ENCODE data around the gene GOLGA3.

The GOLGA3 gene

DNA sequence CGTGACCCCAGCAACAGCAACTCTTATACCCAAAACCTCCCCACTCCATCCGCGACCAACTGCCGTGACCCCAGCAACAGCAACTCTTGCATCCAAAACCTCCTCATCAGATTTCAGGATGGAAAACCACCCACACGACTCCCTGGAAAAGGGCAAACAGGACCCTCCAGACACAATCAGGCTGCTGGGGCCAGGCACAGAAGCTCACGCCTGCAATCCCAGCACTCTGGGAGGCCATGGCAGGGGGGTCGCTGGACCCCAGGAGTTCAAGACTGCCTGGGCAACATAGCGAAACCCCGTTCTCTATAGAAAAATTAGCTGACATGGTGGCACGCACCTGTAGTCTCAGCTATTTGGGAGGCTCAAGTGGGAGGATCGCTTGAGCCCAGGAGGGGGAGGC is 98.3 kb downstream of the GOLGA3 start:
- H4K20me1 ChIP-seq (ENCODE audit: insufficient read depth, low read length, poor library complexity, severe bottlenecking): no peaks in the 10 kb centered on the region
- H3K9ac ChIP-seq (ENCODE audit: low read depth, low read length, poor library complexity, severe bottlenecking): no peak overlapping the region
- TF ChIP-seq EZH2phosphoT487 (IDR thresholded peaks at IDR 0.05; ENCODE audit: borderline replicate concordance): no peak
- TF ChIP-seq, protein P1, sequence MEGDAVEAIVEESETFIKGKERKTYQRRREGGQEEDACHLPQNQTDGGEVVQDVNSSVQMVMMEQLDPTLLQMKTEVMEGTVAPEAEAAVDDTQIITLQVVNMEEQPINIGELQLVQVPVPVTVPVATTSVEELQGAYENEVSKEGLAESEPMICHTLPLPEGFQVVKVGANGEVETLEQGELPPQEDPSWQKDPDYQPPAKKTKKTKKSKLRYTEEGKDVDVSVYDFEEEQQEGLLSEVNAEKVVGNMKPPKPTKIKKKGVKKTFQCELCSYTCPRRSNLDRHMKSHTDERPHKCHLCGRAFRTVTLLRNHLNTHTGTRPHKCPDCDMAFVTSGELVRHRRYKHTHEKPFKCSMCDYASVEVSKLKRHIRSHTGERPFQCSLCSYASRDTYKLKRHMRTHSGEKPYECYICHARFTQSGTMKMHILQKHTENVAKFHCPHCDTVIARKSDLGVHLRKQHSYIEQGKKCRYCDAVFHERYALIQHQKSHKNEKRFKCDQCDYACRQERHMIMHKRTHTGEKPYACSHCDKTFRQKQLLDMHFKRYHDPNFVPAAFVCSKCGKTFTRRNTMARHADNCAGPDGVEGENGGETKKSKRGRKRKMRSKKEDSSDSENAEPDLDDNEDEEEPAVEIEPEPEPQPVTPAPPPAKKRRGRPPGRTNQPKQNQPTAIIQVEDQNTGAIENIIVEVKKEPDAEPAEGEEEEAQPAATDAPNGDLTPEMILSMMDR (conservative IDR thresholded peaks at IDR 0.05; ENCODE audit: low read length): no peak
- H3F3A ChIP-seq (ENCODE audit: low read depth): peaks cover 10% of the 10 kb centered on the region; the same call in 1 of the 2 replicates
- no peaks in the 10 kb centered on the region for H3K79me2 ChIP-seq (ENCODE audit: insufficient read depth, low read length)
- peaks cover 67% of the 10 kb centered on the region; the same call in 1 of the 2 replicates for H3K36me3 ChIP-seq (ENCODE audit: insufficient read depth, low read length)
- H3K4me2 ChIP-seq (ENCODE audit: low read depth, low read length, poor library complexity, severe bottlenecking): no peak overlapping the region
- no peaks in the 10 kb centered on the region for H3K9me3 ChIP-seq (ENCODE audit: insufficient read depth, low read depth, low read length)
- no peaks in the 10 kb centered on the region for H3K9me2 ChIP-seq (replicated peaks; ENCODE audit: low read depth, low read length)
- H3K27me3 ChIP-seq (ENCODE audit: insufficient read depth, low read length, poor library complexity, severe bottlenecking): no peaks in the 10 kb centered on the region
- H3K4me3 ChIP-seq (ENCODE audit: low read length, poor library complexity, severe bottlenecking): no peak overlapping the region
- H3K4me1 ChIP-seq (ENCODE audit: insufficient read depth, low read length, poor library complexity, severe bottlenecking): no peaks in the 10 kb centered on the region
- H2AFZ ChIP-seq (ENCODE audit: low read length): no peak overlapping the region

DNA sequence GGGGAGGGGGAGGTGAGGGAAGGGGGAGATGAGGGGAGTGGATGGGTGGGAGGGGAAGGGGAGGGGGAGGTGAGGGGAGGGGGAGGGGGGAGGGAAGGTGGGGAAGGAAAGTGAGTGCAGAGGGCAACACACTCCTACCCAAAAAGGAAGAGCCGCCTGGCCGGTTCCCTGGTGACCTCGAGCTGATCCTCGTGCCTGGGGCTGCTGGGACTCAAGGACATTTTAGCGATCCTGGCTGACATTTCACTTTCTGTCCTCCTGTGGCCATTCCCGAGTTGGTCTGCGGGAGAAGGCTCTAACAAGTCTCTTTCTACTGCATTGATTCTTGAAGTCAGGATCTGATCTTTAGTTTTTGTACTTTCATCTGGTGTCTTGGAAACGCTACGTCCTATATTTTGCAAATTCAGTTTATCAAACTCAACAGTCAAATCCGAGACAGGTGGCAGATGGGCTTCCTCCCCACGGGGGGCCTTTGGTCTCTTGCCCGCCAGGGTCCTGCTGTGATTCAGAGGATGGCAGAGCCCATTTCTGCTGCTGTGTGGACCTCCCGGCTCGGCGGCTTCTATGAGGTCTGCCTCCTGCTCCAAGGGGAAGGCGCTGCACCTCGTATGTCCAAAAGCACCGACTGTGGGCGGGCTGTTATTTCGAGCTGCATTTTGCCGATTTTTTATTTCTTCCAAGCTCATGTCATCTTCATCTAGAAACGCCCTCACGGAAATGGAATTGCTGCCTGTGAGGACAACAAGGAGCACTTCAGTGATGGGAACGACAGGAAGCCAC is 98.9 kb downstream of the GOLGA3 start:
- Histone ChIP-seq H3K9me3 (ENCODE audit: insufficient read depth, low read depth, low read length) (no peaks in the 10 kb centered on the region), H3K9me2 (replicated peaks; ENCODE audit: low read depth, low read length) (no peaks in the 10 kb centered on the region), H3K9ac (ENCODE audit: low read depth, low read length, poor library complexity, severe bottlenecking) (no peak overlapping the region), H3K79me2 (ENCODE audit: insufficient read depth, low read length) (no peaks in the 10 kb centered on the region), H4K20me1 (ENCODE audit: insufficient read depth, low read length, poor library complexity, severe bottlenecking) (no peaks in the 10 kb centered on the region), H3K4me2 (ENCODE audit: low read depth, low read length, poor library complexity, severe bottlenecking) (no peak overlapping the region), H3F3A (ENCODE audit: low read depth) (peaks cover 10% of the 10 kb centered on the region; the same call in 1 of the 2 replicates), H2AFZ (ENCODE audit: low read length) (no peak overlapping the region), H3K4me1 (ENCODE audit: insufficient read depth, low read length, poor library complexity, severe bottlenecking) (no peaks in the 10 kb centered on the region), H3K36me3 (ENCODE audit: insufficient read depth, low read length) (peaks cover 66% of the 10 kb centered on the region; the same call in 1 of the 2 replicates), H3K27me3 (ENCODE audit: insufficient read depth, low read length, poor library complexity, severe bottlenecking) (no peaks in the 10 kb centered on the region), H3K4me3 (ENCODE audit: low read length, poor library complexity, severe bottlenecking) (no peak overlapping the region)
- no peak for TF ChIP-seq EZH2phosphoT487 (IDR thresholded peaks at IDR 0.05; ENCODE audit: borderline replicate concordance)
- TF ChIP-seq, protein P1 (conservative IDR thresholded peaks at IDR 0.05; ENCODE audit: low read length): no peak

DNA sequence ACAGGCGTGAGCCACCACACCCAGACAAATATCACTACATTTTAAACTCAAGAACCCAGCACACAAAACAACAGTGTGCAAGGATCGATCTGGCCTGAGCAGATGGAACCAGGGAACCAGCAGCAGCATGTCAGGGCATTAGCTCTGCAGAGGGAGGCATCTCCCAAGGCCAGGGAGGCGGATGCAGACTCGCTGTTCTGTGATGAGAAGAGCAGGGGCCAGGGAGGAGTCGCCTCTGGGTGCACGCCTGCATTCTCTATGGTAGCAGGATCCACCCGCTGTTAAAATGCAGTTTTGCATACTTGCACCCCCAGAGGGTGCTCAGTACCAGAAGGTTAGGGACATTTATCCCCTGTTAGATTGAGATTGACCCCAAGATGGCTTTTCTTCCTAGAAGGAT is 100.2 kb downstream of the GOLGA3 start:
- Histone ChIP-seq H4K20me1 (ENCODE audit: insufficient read depth, low read length, poor library complexity, severe bottlenecking) (no peaks in the 10 kb centered on the region), H3F3A (ENCODE audit: low read depth) (peaks cover 10% of the 10 kb centered on the region; the same call in 1 of the 2 replicates), H2AFZ (ENCODE audit: low read length) (no peak overlapping the region), H3K79me2 (ENCODE audit: insufficient read depth, low read length) (no peaks in the 10 kb centered on the region), H3K4me1 (ENCODE audit: insufficient read depth, low read length, poor library complexity, severe bottlenecking) (no peaks in the 10 kb centered on the region), H3K27me3 (ENCODE audit: insufficient read depth, low read length, poor library complexity, severe bottlenecking) (no peaks in the 10 kb centered on the region), H3K9ac (ENCODE audit: low read depth, low read length, poor library complexity, severe bottlenecking) (no peak overlapping the region), H3K36me3 (ENCODE audit: insufficient read depth, low read length) (peaks cover 66% of the 10 kb centered on the region; the same call in 1 of the 2 replicates), H3K4me2 (ENCODE audit: low read depth, low read length, poor library complexity, severe bottlenecking) (no peak overlapping the region), H3K9me3 (ENCODE audit: insufficient read depth, low read depth, low read length) (no peaks in the 10 kb centered on the region), H3K9me2 (replicated peaks; ENCODE audit: low read depth, low read length) (no peaks in the 10 kb centered on the region), H3K4me3 (ENCODE audit: low read length, poor library complexity, severe bottlenecking) (no peak overlapping the region)
- no peak for TF ChIP-seq EZH2phosphoT487 (IDR thresholded peaks at IDR 0.05; ENCODE audit: borderline replicate concordance)
- TF ChIP-seq, protein P1 (conservative IDR thresholded peaks at IDR 0.05; ENCODE audit: low read length): no peak

Data from Loucy (cell line).